DMS 273 treated with DMSO at 0.1 percent for 48 hours (cell line): ENCODE results near the gene SIRPB2.
"Not testable (repeated sequence)": the region's sequence is repeated elsewhere in the genome, so short reads cannot be mapped to it uniquely, and the experiment has no call there.

Experiments used
- DNase-seq: peaks from one replicate; lab custom pipeline; 2025; lab: John Stamatoyannopoulos, UW

The SIRPB2 gene

GRCh38 chr20:1499528-1500420 is 8.6 kb upstream of the SIRPB2 start:
- DNase-seq = no peak

GRCh38 chr20:1497371-1497770 is 6.2 kb upstream of the SIRPB2 start:
- DNase-seq = not testable (repeated sequence)

GRCh38 chr20:1496930-1497329 is 5.7 kb upstream of the SIRPB2 start:
- DNase-seq = no peak

- DNase-seq = no peak
Measured at GRCh38 chr20:1494436-1494835, 3.2 kb upstream of the SIRPB2 start.

GRCh38 chr20:1493536-1493935 is 2.3 kb upstream of the SIRPB2 start:
- DNase-seq = no peak

GRCh38 chr20:1491860-1492642 is 831 bp upstream of the SIRPB2 start:
- no peak for DNase-seq

GRCh38 chr20:1490643-1491195 is 501 bp downstream of the SIRPB2 start:
- no peak for DNase-seq

GRCh38 chr20:1489764-1490436 is 1.3 kb downstream of the SIRPB2 start:
- DNase-seq = no peak

- no peak for DNase-seq
Measured at GRCh38 chr20:1489325-1489724, 1.9 kb downstream of the SIRPB2 start.

- no peak for DNase-seq
Measured at GRCh38 chr20:1486566-1486965, 4.7 kb downstream of the SIRPB2 start.

GRCh38 chr20:1484438-1485116 is 6.6 kb downstream of the SIRPB2 start:
- no peak for DNase-seq

- DNase-seq = no peak
Measured at GRCh38 chr20:1479831-1480595, 11.2 kb downstream of the SIRPB2 start.

GRCh38 chr20:1478566-1478965 is 12.7 kb downstream of the SIRPB2 start:
- DNase-seq = no peak

GRCh38 chr20:1477896-1478490 is 13.2 kb downstream of the SIRPB2 start:
- no peak for DNase-seq

GRCh38 chr20:1474817-1475603 is 16.2 kb downstream of the SIRPB2 start:
- no peak for DNase-seq

- no peak for DNase-seq
Measured at GRCh38 chr20:1474325-1474724, 16.9 kb downstream of the SIRPB2 start.

GRCh38 chr20:1473246-1474220 is 17.7 kb downstream of the SIRPB2 start:
- no peak for DNase-seq

GRCh38 chr20:1472556-1473245 is 18.5 kb downstream of the SIRPB2 start:
- no peak for DNase-seq
